NCI-H2107 treated with DMSO at 0.1 percent for 48 hours (cell line): Measurements from ENCODE around the gene APIP.

ENCODE experiments used
- DNase-seq: peaks from one replicate; lab custom pipeline; 2025; ENCODE audit not compliant: unreplicated experiment; lab: John Stamatoyannopoulos, UW

The APIP gene

GRCh38 chr11:34844463-34845112 is 71.6 kb downstream of the APIP start:
- DNase-seq: no peak

GRCh38 chr11:34843271-34843670 is 72.9 kb downstream of the APIP start:
- DNase-seq: no peak

- DNase-seq: no peak
Observed at GRCh38 chr11:34840736-34841386, 75.3 kb downstream of the APIP start.

- no peak for DNase-seq
Observed at GRCh38 chr11:34839969-34840368, 76.2 kb downstream of the APIP start.

GRCh38 chr11:34836958-34837856 is 79.0 kb downstream of the APIP start:
- no peak for DNase-seq

GRCh38 chr11:34833602-34834001 is 82.6 kb downstream of the APIP start:
- no peak for DNase-seq
